ENCODE measurements around the gene EXT2.

GRCh38 chr11:44256673-44257291, 161.3 kb downstream of the EXT2 start:
- no peak for TF ChIP-seq POLR2A (IDR thresholded peaks at IDR 0.05)
- no peak for TF ChIP-seq CTCF (IDR thresholded peaks at IDR 0.05)

Data from testis (tissue), 2 donors.